Right lobe of liver (tissue), 4 donors: ENCODE results near the gene RTN4R.

Source experiments
- POLR2A ChIP-seq: fragments of 450-650 bp; IDR thresholded peaks from one replicate; pipeline ENCODE4 v1.6.1; 2017; ENCODE audit warnings: antibody characterized with exemption, mild to moderate bottlenecking
- TF ChIP-seq, protein P1 (sequence below), 4 donors: fragments of 200-600 bp in 3 of 4; fragments of 450-650 bp in 1 of 4; IDR thresholded peaks; one replicate each; pipeline versions ENCODE4 v1.5.1 to v1.8.0; 2016 to 2022; ENCODE audit warnings: antibody characterized with exemption in 4 of 4, mild to moderate bottlenecking in 2 of 4
- donor health status: DM: no; HTN: no; CAD: no.
- donor health status: DM: no; HTN: no; CAD: no.
- donor health status: DM: no; HTN: yes; CAD: no.

DNA sequence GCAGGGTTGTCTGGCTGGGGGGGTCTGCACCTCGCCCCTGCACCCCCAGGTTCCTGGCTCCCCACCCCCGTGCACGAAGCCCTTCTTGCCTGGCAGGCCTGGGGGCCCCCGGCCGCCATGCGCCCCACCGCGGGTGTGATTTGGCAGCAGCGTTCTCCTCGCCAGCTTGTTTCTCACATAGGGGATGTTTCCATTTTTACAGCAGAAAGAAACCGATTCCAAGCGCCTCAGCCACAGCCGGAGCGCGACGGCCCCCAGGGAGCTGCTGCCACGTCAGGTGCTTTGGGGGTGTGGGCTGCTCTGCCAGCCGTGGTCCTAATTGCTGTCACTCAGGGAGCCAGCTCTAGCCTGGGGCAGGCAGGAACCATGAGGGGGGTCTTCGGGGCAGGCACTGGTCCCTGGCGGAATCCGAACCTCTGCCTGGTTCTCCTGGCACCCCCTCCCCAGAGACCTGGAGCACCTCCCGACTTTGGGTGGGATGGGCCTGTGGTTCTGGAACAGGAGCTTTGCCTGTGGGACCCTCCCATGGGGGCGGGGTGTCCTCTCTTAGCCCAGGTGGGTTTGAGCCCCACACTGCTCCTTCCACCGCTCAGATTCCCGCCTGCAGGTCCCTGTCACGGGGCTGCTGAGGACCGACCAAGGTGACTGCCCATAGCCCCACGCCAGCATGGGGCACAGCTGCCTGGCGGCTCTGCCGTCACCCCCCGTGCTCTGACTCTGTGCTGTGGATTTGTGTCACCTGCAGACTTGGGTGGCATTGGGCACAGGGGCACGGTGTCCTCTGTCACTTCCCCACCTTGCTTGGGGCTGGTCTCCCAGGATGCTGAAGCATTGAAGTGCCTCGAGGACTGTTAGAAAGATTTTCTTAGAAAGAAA lies 54.0 kb downstream of the RTN4R start:
- TF ChIP-seq, protein P1, sequence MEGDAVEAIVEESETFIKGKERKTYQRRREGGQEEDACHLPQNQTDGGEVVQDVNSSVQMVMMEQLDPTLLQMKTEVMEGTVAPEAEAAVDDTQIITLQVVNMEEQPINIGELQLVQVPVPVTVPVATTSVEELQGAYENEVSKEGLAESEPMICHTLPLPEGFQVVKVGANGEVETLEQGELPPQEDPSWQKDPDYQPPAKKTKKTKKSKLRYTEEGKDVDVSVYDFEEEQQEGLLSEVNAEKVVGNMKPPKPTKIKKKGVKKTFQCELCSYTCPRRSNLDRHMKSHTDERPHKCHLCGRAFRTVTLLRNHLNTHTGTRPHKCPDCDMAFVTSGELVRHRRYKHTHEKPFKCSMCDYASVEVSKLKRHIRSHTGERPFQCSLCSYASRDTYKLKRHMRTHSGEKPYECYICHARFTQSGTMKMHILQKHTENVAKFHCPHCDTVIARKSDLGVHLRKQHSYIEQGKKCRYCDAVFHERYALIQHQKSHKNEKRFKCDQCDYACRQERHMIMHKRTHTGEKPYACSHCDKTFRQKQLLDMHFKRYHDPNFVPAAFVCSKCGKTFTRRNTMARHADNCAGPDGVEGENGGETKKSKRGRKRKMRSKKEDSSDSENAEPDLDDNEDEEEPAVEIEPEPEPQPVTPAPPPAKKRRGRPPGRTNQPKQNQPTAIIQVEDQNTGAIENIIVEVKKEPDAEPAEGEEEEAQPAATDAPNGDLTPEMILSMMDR (IDR thresholded peaks at IDR 0.05) = no peak
- TF ChIP-seq POLR2A = no peak
